Activated T-cell treated with anti-CD3 and anti-CD28 coated beads, Interleukin-2, amount 50 U/mL, for 1 hour (primary cell): ENCODE data around the gene SPAG17.

Experiments used
- DNase-seq: peaks from one replicate; pipeline ENCODE4 v3.0.0-alpha.2; 2020

The SPAG17 gene

GRCh38 chr1:118049981-118050380 lies 135.0 kb downstream of the SPAG17 start:
- no peak for DNase-seq

DNA sequence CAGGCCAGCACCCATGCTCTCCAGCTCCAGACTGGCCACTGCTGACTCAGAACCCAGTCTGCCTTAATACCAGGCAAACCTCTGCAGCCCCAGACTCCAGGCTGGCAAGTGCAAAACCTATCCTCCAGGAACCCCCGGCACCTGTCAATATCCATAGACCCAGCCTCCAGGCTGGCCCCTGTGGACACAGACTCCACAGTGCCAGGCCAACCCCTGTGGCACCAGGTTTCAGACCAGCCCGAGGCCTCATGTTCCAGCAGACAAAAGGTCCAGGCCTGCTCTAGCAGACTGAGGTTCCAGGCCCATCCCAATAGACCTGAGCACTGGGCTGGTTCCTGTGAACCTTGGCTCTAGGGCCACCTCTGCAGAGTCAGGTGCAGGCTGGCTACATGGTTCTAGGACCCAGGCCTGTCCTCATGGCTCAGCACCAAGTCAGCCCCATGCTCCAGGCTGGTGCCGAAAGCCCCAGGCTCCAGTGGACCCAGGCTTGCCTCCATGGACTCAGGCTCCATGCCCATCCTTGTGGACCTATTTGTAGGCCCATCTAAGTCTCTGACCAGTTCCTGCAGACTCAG lies 137.3 kb downstream of the SPAG17 start:
- no peak for DNase-seq

DNA sequence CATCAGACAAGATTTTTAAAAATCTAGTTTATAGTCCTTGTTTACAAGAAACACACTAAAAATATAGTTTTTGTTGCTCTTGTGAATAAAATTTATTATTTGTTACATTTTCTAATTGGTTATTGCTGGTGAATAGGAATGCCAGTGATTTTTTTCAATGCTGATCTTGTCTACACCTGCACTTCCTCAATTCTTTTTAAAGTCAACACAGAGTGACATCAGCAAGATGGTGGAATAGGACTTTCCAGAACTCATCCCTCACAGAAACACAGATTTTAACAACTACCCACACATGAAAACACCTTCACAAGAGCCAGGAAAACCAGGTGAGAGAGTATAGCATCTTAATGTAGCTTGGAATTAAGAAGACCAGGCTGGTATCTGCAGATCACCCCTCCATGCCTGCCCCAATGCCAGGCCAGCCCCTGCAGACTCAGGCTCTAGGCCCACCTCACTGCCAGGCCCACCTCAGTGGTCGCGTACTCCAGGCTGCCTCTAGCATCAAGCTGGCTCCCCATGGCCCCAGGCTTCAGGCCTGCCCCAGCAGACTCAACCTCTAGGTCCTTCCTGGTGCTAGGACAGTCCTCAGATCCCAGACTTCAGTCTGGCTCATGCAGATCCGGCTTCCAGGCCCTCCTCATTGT lies 137.9 kb downstream of the SPAG17 start:
- no peak for DNase-seq

DNA sequence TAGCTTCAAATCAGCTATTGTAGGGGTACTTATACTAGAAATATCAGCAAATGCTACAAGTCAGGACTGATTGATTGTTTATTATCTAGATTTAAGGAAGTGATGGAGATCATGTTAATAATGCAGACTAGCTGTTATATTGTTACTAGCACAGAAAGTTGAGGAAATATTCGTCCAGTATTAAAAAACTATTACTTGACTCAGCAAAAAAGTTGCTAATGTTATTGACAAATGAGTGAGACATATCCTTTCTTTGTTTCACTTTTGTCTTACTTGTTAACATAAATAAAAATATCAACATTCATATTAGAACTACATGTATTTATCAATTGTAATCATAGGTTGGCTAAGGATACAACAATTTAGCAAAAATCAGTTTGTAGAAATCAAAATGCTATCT lies 141.4 kb downstream of the SPAG17 start:
- DNase-seq, result no peak

DNA sequence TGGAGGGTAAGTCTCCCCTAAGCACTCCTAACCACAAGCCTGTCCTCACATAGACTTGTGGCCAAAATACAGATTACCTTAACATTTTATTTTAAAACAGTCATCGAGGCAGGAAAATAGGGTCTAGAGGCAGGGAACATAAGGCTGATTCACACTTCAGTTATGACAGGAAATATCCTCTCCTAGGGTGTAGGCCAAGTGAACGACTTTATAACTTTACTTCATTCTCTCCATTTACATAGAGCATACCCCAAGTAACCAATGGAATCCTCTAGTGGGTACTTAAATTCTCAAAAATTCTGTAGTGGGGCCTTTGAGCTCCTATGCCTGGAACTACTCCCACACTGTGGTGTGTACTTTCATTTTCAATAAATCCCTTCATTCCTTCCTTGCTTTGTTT lies 142.5 kb downstream of the SPAG17 start:
- DNase-seq, result no peak

DNA sequence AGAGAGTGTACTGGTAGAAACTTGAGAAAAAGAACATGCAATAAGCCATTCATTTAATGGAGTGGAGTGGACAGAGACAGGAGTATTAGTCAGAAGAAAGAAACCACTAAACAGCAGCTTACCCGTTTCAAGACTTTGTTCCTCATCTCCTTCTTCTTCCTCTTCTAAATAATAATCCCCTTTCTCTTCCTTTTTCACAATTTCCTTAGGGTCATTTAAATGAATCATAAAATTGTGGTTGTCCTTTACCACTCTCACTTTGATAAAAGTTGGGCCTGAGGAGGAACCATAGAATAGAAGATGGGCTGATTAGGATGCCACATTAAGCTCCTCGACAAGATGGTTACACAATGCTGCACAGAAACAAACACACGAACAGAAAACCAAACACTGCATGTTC lies 145.9 kb downstream of the SPAG17 start:
- no peak for DNase-seq

GRCh38 chr1:118032883-118033282 lies 152.1 kb downstream of the SPAG17 start:
- no peak for DNase-seq

DNA sequence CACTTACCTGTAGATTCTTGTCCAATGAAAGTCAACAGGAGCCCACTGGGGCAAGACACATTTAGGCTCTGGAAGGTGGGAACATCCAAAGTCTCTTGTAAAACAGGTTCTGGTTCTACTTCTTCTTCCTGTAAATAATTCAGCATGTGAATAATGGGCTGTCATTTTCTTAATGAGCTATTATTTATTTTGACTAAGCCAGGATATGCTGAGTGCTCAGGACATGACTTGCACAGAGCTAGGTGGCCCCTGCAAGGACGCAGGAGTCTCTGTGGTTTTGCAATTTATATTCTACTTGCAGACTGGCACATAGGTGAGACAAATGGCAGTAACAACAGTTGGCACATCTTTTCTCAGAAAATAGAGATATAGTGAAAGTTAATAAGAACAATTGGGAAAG lies 156.8 kb downstream of the SPAG17 start:
- no peak for DNase-seq

- DNase-seq, result no peak
These were observed 161.8 kb downstream of the SPAG17 start for GRCh38 chr1:118023199-118023598.

DNA sequence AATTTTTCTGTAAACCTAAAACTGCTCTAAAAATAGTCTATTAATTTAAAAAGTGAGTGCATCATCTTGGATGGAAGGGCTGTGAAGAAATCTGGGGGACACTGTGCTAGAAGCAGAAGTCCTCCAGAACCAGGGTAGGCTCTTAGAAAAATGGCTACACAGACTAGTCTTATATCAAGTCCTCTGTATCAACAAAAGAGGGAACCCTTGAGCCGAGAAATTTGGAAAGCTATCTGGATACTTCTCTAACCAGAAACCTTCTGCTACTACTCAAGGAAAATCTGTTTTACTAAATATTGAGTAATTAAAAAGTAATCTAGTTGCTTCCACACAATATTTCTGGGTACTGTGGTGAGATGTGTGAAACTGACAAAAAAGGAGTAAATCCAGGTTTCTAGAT lies 163.4 kb downstream of the SPAG17 start:
- no peak for DNase-seq

DNA sequence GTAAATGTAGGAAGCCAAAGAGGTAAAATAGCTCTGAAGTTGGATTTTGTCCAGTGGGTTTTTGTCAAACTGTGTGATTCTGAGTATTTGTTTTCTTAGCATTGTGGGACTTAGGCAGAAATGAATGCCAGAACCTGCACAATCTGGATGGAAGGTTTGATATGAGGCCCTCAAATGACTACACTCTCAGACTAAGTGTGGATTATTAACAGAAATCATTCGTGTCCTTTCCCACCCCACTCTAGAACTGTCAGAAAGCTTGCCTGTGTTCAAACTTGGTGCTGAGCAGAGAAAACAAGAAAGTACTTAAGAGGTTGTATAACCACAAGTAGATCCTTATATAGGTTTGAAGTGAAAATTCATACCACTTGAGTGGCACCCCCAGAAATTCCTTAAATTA lies 167.0 kb downstream of the SPAG17 start:
- no peak for DNase-seq

GRCh38 chr1:118013938-118014337 lies 171.1 kb downstream of the SPAG17 start:
- DNase-seq, result no peak

DNA sequence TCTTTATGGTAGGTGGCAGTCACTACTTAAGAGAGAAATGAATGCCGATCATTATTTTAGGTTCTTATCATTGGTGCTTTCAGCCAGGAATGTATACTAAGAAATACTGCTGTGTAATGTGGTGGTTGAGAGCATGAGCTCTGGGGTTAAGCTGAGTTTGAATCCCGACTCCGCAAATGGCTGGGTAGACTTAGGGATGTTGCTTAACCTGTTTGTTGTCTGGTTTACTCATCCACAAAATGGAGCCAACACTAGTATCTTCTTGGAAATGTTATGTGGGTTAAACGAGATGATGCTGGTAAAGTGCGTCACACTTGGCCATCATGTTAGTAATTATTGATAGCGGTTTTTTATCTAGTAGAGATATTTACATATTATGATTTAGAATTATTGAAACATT lies 171.7 kb downstream of the SPAG17 start:
- DNase-seq, result no peak

GRCh38 chr1:118012515-118013124 lies 172.4 kb downstream of the SPAG17 start:
- no peak for DNase-seq

GRCh38 chr1:118008011-118008410 lies 177.0 kb downstream of the SPAG17 start:
- no peak for DNase-seq

GRCh38 chr1:118007391-118007790 lies 177.6 kb downstream of the SPAG17 start:
- DNase-seq, result no peak

DNA sequence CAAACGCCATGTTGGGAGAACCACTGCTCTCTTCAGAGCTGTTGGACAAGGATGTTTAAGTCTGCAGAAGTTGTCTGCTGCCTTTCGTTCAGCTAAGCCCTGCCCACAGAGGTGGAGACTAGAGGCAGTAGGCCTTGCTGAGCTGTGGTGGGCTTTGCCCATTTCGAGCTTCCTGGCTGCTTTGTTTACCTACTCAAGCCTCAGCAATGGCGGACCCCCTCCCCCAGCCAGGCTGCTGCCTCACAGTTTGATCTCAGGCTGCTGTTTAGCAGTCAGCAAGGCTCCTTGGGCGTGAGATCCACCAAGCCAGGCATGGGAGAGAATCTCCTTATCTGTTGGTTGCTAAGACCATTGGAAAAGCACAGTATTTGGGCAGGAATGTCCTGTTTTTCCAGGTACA lies 180.7 kb downstream of the SPAG17 start:
- DNase-seq, result no peak

- DNase-seq, result no peak
These were observed 199.1 kb downstream of the SPAG17 start for GRCh38 chr1:117985973-117986372.

- DNase-seq, result no peak
These were observed 199.8 kb downstream of the SPAG17 start for GRCh38 chr1:117985239-117985638.

GRCh38 chr1:117981455-117982192 lies 203.4 kb downstream of the SPAG17 start:
- DNase-seq, result no peak

- DNase-seq, result no peak
These were observed 208.6 kb downstream of the SPAG17 start for GRCh38 chr1:117976381-117976780.

DNA sequence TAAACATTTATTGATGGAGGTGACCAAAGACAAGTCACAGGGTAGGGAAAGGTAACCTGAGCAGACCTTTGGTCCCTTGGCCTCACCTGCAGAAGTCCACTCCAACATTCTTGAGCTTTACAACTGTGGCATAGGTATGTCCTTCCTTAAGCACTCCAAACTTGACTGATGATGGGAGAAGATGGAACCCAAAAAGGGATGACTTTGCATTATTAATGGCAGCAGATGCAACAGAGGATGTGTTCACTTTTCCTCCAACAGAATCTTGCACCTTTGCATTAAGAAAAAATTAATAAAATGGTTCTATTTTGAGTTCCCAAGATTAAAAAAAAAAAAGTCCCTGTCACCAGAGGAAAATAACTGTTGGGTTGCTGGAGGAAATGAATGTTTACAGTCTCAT lies 213.3 kb downstream of the SPAG17 start:
- no peak for DNase-seq

DNA sequence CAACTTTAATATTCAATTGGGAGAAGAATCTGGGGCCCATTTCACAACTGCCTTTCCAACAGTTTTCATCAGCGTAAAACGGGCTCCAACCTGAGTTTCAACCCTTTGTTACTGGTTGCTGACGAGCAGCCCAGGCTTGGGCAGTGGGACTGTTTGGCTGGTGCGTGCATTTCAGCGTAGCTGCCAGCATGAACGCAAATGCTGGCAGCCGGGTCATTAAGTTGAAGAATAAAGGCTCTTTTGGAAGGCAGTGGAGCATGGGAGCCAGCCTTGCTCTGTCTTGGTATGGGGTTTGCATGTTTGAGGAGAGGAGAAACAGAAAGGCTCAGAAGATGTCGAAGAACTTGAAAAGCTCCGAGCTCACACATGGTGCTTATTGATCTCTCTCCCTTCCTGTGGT lies 214.8 kb downstream of the SPAG17 start:
- no peak for DNase-seq

- no peak for DNase-seq
These were observed 217.1 kb downstream of the SPAG17 start for GRCh38 chr1:117967881-117968280.
